Stimulated activated CD4-positive, alpha-beta T cell treated with anti-CD3 and anti-CD28 coated beads, Interleukin-4, amount 100 ng/mL, for 48 hours (primary cell): ENCODE data around the gene MYO5B.

Source experiments
- DNase-seq, 2 donors: peaks; one replicate each; pipeline ENCODE4 v3.0.0-alpha.2; 2020; ENCODE audit warnings: low read depth in 2 of 2

The MYO5B gene

DNA sequence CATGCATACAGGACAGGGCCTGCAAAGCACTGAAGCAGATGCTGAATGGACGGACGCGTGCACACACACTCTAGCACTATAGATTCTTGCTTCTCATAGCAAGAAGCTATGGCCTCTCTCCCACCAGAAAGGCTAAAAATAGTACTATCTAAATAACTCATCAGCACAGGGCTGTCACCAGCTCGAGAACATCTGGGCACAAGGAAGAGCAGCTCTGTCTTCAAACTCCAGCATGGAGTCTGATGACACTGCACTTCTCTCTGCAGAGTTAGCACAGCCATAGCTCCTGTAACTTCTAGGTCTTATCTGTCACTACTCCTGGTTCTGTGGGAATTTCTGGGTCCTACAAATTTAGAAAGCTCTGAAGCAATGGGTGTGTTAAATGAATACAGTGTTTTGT lies 123.5 kb downstream of the MYO5B start:
- no peak for DNase-seq

DNA sequence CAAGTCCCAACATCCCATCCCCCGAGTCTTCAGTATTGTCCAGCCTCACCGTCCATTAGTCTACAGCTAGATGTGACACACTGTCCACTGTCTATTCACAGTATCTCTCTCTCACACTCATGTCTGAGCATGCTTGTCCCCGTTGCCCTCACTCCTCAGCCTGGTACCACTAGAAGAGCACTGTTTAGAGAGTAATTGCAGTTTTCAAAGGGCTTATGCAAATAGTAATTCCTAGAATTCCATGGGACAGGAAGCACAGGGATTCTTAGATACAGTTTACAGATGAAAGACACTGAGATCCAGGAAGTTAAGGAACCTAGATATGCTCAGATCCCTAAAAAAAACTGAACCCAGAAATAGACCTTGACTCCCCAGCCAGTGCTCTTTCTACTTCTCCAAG lies 125.5 kb downstream of the MYO5B start:
- DNase-seq, result no peak

DNA sequence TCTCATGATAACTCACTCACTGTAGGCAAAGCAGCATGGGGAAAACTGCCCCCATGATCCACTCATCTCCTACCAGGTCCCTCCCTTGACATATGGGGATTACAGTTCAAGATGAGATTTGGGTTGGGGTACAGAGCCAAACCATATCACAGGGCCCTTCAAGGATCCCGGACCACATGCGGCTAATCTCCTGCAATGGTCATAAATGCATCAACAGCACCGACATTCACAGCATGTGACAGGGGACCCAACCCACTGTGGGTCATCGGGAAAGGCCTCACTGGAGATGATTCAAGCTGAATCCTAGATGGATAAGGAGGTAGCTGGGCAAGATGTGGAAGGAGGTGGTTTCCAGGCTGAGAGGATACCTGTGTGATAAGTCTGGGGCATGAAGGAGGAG lies 129.4 kb downstream of the MYO5B start:
- no peak for DNase-seq

DNA sequence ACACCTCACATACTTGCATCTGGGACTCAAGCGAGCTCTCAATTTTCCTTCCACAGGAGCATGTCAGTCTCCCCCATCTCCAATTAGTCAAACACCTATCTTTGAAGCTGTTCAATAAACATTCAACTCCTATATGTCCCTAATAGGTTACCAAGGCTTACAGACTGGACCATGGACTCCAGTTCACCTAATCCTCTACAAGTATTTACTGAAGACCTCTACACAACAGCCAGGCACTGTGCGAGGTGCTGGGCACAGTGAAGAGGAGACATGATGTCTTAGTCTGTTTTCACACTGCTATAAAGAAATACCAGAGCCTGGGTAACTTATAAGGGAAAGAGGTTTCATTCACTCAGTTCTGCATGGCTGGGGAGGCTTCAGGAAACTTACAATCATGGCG lies 129.9 kb downstream of the MYO5B start:
- no peak for DNase-seq

DNA sequence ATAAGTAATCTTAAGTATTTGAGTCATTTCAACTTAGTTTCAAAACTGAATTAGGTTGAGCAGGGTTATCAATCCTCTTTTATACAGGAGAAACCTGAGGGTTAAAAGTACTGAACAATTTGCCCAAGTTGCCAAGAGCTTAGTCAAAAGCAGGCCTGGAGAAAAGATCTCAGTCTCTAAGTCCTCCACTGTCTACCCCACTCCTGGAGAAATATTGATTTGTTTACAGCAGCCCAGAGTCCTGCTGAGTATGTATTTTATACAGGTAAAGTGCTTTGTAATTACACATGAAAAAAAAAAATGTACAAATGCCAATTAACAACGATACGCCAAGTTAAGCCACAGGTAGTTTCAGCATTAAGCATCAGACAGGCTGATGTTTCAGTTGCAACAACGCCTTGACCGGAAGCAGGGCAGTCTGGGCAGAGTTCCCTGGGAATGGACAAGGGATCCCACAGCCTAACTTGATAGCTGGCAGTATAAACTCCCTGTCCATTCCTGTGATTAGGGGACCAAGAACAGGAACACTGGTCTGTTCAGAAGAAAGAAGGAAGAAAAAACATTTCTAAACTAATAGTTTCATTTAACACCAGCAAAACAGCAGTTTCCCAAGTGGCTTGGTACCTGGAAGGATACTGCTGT lies 132.9 kb downstream of the MYO5B start:
- DNase-seq, result no peak

DNA sequence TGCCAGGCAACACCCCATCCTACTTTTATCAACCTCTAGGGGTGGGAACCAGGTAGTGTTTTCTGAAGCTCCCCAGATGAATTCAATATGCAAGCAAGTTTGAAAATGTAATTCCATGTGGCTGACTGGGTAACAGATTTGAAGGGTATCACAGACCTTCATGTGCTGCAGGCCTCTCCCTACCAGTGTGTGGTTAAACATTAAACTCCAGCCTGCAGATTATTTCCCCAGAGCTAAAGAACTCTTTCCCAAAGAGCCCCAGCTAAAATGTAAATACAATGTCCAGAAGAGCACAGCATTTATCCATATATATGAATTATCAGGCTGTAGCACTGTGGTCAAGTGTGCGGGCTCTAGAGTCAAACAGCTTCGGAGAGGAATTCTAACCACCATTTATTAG lies 134.1 kb downstream of the MYO5B start:
- DNase-seq, result no peak

DNA sequence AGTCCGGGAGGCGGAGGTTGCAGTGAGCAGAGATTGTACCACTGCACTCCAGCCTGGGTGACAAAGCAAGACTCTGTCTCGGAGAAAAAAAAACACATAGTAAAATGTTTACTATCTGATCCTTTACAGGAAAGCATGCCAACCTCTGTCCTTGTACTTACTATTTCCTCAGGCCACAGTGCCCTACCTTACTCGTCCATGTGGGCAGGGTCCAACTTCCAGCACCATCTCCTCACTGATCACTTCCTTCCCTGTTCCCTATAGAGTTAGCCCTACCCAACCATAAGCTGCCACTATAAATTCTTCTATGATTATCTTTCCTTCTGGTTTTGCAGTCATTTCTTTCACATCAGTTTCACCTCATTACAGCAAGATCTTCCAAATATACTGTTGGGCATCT lies 136.2 kb downstream of the MYO5B start:
- DNase-seq, result no peak

DNA sequence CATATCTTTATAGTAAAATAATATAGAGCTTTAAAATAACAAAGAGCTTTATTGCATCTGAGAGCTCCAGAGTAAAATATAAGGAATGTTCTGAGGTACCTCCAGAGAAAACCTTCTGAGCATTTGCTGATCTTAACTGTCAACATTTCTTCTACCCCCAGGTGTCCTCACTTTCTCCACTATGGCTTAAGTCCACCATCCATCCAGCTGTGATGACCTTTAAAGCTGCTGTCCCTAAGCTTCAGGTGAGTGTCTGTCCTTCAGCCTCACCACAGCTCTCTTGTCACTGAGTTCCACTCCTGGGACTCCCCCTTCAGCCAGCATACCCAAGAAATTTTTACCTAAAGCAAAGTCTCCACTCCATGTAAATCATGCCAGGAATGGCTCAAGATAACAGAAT lies 137.9 kb downstream of the MYO5B start:
- DNase-seq, result no peak

DNA sequence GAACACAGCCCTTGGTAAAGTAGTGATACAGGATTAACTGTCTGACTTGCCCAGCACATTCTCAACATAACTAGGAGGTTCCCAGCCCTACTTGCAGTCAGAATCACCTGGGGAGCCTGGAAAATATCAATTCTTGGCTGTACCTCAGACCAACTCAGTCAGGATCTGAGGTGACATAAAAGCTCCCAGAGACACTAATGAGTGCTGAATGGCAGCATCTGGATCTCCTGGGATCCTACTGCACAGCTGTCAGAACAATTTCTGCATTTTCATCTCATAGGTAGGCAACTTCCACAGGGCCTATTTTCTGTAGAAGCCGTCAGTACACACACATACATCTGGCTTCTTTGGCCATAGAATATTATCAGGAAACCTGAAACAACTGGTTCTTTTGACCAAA lies 138.8 kb downstream of the MYO5B start:
- DNase-seq, result no peak

DNA sequence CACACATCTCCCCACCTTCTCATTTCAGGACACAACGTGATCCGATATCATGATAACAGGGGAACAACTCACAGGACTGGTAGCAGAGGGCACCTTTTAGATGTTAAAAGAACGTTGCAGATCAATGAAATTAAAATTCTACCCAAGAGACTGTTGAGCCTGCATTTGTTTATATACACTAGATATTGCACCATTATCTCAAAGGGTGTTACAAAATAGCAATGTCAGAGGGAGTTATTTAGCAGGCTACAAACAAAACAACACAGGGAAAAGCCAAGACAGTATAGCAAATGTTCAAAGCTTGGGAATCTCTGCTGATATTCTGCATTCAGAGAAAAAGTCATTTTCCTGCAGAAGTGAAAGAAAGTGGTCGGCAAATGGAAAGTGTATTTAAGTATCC lies 139.5 kb downstream of the MYO5B start:
- DNase-seq, result no peak

DNA sequence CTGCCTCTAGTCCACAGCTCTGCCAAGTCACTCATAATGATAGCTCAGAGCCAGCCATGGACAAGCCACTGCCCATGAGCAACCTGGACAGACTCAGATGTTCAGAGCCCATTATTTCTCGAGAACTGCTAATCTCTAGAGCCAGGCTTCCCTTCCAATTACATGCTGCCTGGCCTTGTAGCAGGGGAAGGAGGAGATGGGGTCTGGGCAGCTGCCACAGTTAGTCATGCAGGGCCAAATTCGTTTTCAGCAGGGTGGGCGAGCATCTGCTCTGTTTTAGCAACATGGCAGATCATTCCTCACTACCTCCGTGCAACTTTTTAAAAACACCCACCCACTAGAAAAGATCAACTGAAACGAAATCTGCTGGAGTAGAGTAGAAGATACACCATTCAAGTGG lies 141.8 kb downstream of the MYO5B start:
- no peak for DNase-seq

DNA sequence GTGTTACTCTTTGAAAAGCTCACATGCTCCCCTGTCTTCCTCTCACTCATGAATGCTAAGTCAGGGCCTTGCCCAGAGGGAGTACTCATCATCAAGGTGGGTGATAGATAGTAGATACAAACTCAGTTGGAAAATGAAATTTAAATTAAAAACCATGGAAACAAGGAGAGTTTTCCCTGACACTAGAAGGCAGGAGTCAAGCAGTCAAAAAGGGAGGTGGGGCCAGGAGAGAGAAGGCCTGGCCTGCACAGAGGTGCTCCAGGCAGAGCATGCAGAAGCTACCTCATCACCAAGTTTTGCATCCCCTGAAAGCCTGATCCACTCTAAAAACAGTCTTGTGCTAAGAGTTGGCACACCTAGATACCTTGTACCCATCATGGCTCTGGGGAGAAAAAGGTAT lies 143.7 kb downstream of the MYO5B start:
- DNase-seq, result no peak

DNA sequence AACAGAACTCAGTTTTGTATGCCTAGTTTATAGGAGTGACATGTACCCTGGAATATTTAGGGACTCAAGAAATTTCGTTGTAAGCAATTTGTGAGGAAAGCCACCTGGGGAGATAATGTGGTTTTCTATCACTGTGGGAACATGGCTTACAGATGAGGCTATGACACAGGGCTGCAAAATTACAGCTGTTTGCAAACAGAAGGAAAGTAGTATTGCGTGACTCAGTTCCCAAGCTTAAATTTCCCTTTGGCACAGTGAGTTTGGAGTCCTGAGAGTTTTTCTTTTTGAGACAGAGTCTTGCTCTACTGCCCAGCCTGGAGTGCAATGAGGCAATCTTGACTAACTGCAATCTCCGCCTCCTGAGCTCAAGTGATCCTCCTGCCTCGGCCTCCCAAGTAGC lies 149.8 kb downstream of the MYO5B start:
- no peak for DNase-seq

DNA sequence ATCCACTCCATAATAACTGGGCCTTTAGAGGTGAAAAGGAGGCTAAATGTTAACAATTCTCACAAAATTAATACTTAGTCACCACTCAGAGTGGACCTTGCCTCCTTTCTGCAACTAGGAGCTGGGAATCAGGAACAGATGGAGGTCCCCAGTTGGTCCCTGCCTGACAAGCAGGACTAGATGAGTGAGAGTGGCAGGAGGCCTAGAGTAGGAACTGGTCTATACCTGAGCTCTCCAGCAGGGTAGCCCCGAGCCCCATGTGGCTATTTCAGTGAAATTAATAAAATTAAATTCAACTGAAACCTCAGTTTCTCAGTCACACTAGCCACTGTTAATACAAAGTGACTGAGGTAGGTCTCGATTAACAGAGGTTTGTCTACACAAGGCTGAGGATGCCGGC lies 150.5 kb downstream of the MYO5B start:
- no peak for DNase-seq

DNA sequence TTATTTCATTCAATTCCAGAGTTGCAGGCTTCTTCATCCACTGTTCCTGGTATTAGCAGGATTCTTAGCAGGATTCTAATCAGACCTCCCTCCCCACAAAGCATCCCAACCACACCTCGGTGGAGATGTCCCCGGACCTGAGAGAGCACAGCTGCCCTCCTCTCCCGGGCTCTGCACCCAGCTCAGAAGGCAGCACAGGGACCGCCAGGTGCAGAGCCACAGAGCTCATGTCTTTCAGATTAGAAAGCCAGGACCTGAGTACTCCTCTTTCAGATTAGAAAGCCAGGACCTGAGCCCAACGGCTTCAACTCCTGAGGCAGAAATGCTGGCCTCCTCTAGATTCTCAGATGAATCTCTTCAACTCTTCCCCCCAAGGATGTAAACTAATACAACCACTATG lies 152.3 kb downstream of the MYO5B start:
- DNase-seq, result no peak

DNA sequence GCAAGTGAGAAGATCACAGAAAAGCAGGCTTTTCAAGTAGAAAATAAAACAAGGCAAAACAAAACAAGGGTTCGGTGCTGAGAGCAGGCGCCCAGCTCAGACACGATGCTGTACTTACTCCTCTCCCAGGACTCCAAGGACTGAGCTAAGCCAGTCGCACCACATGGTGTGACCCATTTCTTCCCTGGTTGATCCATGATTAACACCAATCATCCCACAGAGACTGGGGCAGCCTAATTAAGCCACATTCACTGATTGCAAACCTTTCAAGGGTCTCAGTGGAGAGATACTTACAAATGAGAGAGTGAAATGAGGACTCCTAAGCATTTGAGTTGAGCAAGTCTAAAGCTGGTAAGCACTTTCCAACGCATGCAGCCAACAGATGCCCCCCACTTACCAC lies 155.2 kb downstream of the MYO5B start:
- DNase-seq, result no peak

DNA sequence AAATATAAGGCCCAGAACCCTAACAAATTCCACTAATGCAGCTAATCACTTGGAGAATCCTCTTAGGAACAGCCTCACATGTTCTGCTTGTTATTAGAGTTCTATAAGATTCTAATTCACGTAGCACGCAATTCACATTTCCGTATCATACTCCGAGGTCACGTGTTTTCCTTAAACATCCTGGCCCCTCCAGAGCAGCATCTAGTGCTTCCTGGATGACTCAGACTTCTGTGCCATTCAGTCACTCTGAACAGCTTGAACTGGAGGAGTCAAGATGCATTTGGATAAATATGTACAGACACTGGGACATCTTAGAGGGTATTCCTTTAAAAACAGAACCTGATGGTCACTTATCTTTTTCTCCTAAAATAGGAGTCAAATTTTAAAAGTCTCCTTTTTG lies 156.5 kb downstream of the MYO5B start:
- no peak for DNase-seq

DNA sequence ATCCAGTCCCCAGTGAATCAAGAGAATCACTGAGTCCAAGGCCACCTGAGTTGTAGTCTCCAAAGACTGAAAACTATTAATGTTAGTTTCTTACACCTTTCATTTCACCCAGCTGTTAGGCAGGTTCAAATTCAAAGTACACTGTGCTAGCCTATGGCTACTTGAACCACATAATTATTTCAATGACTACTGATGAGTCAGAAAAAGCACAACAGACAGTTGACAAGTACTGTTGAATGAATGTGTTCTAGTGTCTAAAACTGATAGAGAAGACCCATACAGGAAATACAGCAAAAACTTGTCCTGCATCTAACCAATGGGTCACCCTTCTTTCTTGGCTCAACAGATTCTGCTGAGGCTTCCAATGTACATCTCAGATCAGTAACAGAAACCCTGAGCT lies 160.9 kb downstream of the MYO5B start:
- no peak for DNase-seq

DNA sequence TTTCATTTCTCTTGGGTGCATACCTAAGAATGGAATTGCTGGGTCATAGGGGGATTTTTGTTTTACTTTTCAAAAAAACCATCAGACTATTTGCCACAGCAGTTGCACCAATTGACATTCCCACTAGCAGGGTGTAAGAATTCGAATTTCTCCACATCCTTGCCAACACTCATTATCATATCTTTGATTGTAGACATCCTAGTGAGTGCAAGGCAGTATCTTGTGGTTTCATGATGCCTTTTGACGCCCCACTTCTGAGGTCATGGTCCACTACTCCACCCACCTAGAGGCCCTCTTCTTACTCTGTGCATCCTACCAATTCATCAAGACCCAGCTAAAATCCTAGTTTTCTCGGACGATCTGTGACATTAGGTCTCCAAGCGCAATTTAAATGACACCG lies 161.9 kb downstream of the MYO5B start:
- no peak for DNase-seq

DNA sequence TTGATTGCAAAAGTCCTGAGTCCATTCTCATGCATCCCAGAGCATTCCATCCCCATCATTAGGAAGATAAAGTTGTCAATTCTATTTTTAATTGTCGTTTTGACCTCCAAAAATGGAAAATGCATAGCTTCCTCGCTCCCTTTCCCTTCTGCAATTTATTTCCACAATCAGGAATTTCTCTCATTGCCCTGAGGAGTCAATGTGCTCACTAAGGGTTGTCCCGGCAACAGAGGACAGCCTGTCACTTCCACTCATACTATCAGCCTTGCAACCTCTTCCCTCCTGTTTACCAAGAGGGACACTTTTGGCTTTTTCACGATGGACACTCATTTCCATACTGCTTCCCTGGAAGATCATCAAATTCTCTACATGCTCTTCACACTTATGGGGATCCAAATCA lies 164.8 kb downstream of the MYO5B start:
- no peak for DNase-seq

DNA sequence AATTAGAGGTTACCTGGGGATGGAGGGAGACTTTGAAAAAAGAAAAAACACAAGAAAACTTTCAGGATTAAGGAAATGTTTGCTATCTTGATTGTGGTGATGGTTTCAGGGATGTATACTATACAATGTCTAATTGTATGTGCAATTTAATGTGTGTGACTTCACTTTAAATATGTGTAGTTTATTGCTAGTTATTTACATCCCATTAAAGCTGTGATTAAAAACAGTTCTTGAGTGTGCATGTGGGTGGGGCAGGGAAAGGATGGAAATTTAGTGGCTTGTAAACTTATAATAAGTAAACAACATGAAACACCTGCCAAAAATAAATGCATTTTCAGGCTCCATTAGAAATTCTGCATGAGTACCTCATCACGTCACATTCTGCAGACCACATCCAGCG lies 167.0 kb downstream of the MYO5B start:
- no peak for DNase-seq

DNA sequence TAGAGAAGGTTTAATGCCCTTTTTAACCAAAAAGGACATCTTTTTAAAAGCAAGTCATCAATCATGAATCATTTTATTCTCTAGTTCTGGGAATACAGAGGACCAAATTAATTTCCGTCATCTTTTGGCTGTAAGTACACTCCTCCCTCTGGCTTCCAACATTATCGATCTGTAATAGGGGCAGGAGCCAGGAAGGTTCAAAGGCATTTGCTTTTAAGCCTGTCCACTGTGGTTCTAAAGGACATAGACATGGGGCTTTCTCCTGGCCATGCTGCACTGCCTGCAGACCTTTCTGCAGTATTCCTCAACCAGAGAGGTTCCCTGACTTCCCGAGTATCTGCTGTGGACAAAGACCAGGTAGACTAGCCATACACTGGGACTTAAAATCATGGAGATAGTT lies 170.5 kb downstream of the MYO5B start:
- no peak for DNase-seq

DNA sequence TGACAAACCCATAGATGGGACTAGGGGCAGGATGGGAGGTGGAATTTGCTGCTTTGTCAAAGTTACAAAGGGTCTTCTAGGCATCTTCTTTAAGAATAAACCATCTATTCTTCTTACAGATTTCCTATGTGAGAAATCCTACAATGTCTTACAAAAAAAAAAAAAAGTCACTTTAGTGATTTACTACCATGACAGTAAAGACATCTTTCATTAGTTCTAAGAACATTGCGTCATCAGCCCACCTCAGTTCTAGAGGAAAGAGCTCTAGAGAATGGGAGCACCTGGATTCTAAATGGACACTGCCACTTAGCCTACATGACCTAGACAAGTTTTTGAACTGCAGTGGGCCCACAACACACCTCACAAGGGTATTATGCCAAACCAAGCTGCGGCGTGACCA lies 172.0 kb downstream of the MYO5B start:
- DNase-seq, result no peak

DNA sequence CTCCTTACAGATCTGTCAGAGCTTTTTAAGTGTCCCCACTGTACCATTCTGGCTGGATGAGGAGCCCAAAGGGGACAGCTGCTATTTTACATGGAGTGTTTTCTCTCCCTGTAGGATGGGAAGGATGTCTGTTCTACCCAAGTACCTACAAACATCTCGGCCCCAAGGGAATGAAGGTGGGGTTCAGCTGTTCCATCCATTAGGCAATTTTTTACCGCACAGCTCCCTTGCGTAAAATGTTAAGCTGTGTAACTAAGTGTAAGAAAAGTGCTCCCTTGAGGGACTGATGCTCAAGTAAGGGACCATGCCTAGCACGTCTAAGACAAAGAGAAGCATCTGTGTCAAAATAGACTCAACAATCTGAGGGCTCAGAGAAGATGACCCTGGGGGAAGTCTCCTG lies 180.3 kb downstream of the MYO5B start:
- DNase-seq, result no peak
